ENCODE measurements around the gene ART1. TPM values are rescaled to one million over a fixed set of nuclear protein-coding genes. Genes with fewer than 3 reads are reported as not detected.

Gene ART1
- total and polyA plus RNA-seq, 2 donors = not detected

- Histone ChIP-seq H3K4me3 (ENCODE audit: low read depth, low read length) (no peak overlapping the region), H3K36me3 (ENCODE audit: insufficient read depth) (peaks cover 6% of the 10 kb centered on the region), H3K4me1 (ENCODE audit: insufficient read depth) (no peaks in the 10 kb centered on the region), H3K27ac (ENCODE audit: low read depth) (no peak overlapping the region)
- DNase-seq (ENCODE audit: extremely low spot score) = no peak
- WGBS = 89% methylated on average over 10 of the region's 10 CpGs
Observed at GRCh38 chr11:3664032-3664630, 19.2 kb downstream of the ART1 start.

GRCh38 chr11:3665336-3666022 lies 20.6 kb downstream of the ART1 start:
- H3K36me3 ChIP-seq (ENCODE audit: insufficient read depth) = peaks cover 6% of the 10 kb centered on the region
- WGBS = 93% methylated on average over 6 of the region's 6 CpGs
- H3K4me3 ChIP-seq (ENCODE audit: low read depth, low read length) = no peak overlapping the region
- no peaks in the 10 kb centered on the region for H3K4me1 ChIP-seq (ENCODE audit: insufficient read depth)
- DNase-seq (ENCODE audit: extremely low spot score) = no peak
- H3K27ac ChIP-seq (ENCODE audit: low read depth) = no peak overlapping the region

- no peak overlapping the region for H3K27ac ChIP-seq (ENCODE audit: low read depth)
- peaks cover 6% of the 10 kb centered on the region for H3K36me3 ChIP-seq (ENCODE audit: insufficient read depth)
- DNase-seq (ENCODE audit: extremely low spot score) = no peak
- H3K4me1 ChIP-seq (ENCODE audit: insufficient read depth) = no peaks in the 10 kb centered on the region
- no peak overlapping the region for H3K4me3 ChIP-seq (ENCODE audit: low read depth, low read length)
- 96% methylated on average over 17 of the region's 17 CpGs for WGBS
Observed at GRCh38 chr11:3666023-3666530, 21.1 kb downstream of the ART1 start.

- peaks cover 6% of the 10 kb centered on the region for H3K36me3 ChIP-seq (ENCODE audit: insufficient read depth)
Observed at GRCh38 chr11:3667149-3668035, 22.5 kb downstream of the ART1 start.

GRCh38 chr11:3669128-3669527 lies 24.2 kb downstream of the ART1 start:
- H3K4me3 ChIP-seq (ENCODE audit: low read depth, low read length) = no peak overlapping the region
- H3K4me1 ChIP-seq (ENCODE audit: insufficient read depth) = no peaks in the 10 kb centered on the region
- H3K36me3 ChIP-seq (ENCODE audit: insufficient read depth) = peaks cover 6% of the 10 kb centered on the region
- WGBS = 95% methylated on average over 7 of the region's 7 CpGs
- no peak for DNase-seq (ENCODE audit: extremely low spot score)
- H3K27ac ChIP-seq (ENCODE audit: low read depth) = no peak overlapping the region

More at GRCh38 chr11:3667149-3668035, 22.5 kb downstream of the ART1 start:
- DNase-seq (ENCODE audit: extremely low spot score) = no peak
- Histone ChIP-seq H3K4me3 (ENCODE audit: low read depth, low read length) (no peak overlapping the region), H3K27ac (ENCODE audit: low read depth) (no peak overlapping the region), H3K4me1 (ENCODE audit: insufficient read depth) (no peaks in the 10 kb centered on the region)
- 97% methylated on average over 89 of the region's 89 CpGs for WGBS

GRCh38 chr11:3669742-3670183 lies 24.8 kb downstream of the ART1 start:
- WGBS = 91% methylated on average over 5 of the region's 5 CpGs
- Histone ChIP-seq H3K4me3 (ENCODE audit: low read depth, low read length) (no peak overlapping the region), H3K36me3 (ENCODE audit: insufficient read depth) (peaks cover 6% of the 10 kb centered on the region), H3K4me1 (ENCODE audit: insufficient read depth) (no peaks in the 10 kb centered on the region), H3K27ac (ENCODE audit: low read depth) (no peak overlapping the region)
- no peak for DNase-seq (ENCODE audit: extremely low spot score)

- Histone ChIP-seq H3K27ac (ENCODE audit: low read depth) (no peak within 1 kb of the TSS), H3K36me3 (ENCODE audit: insufficient read depth) (peaks cover 8% of the 10 kb centered on the region), H3K4me3 (ENCODE audit: low read depth, low read length) (no peak within 1 kb of the TSS), H3K4me1 (ENCODE audit: insufficient read depth) (no peaks in the 10 kb centered on the region)
- no peak for DNase-seq (ENCODE audit: extremely low spot score)
- 65% methylated on average over 9 of the region's 9 CpGs for WGBS
Observed at GRCh38 chr11:3671334-3672254, 26.7 kb downstream of the ART1 start, which contains the start of gene CHRNA10. Gene CHRNA10 (minus strand): TSS chr11:3671384. CDS start chr11:3671312, 72 bp downstream.

- DNase-seq (ENCODE audit: extremely low spot score) = no peak
- H3K36me3 ChIP-seq (ENCODE audit: insufficient read depth) = peaks cover 9% of the 10 kb centered on the region
- no peak overlapping the region for H3K27ac ChIP-seq (ENCODE audit: low read depth)
- WGBS = 100% methylated on average over 1 of the region's 1 CpG
- no peaks in the 10 kb centered on the region for H3K4me1 ChIP-seq (ENCODE audit: insufficient read depth)
- no peak overlapping the region for H3K4me3 ChIP-seq (ENCODE audit: low read depth, low read length)
Observed at GRCh38 chr11:3674189-3674588, 29.3 kb downstream of the ART1 start.

- Histone ChIP-seq H3K4me1 (ENCODE audit: insufficient read depth) (no peaks in the 10 kb centered on the region), H3K36me3 (ENCODE audit: insufficient read depth) (peaks cover 10% of the 10 kb centered on the region), H3K4me3 (ENCODE audit: low read depth, low read length) (no peak overlapping the region), H3K27ac (ENCODE audit: low read depth) (no peak overlapping the region)
- DNase-seq (ENCODE audit: extremely low spot score) = no peak
- 96% methylated on average over 11 of the region's 11 CpGs for WGBS
Observed at GRCh38 chr11:3675971-3676370, 31.0 kb downstream of the ART1 start.

- Histone ChIP-seq H3K27ac (ENCODE audit: low read depth) (no peak overlapping the region), H3K36me3 (ENCODE audit: insufficient read depth) (peaks cover 13% of the 10 kb centered on the region), H3K4me3 (ENCODE audit: low read depth, low read length) (no peak overlapping the region), H3K4me1 (ENCODE audit: insufficient read depth) (no peaks in the 10 kb centered on the region)
- WGBS = 97% methylated on average over 3 of the region's 3 CpGs
- no peak for DNase-seq (ENCODE audit: extremely low spot score)
Observed at GRCh38 chr11:3679077-3679476, 34.1 kb downstream of the ART1 start.

- H3K27ac ChIP-seq (ENCODE audit: low read depth) = no peak overlapping the region
- peaks cover 6% of the 10 kb centered on the region for H3K36me3 ChIP-seq (ENCODE audit: insufficient read depth)
- no peaks in the 10 kb centered on the region for H3K4me1 ChIP-seq (ENCODE audit: insufficient read depth)
- H3K4me3 ChIP-seq (ENCODE audit: low read depth, low read length) = no peak overlapping the region
- 92% methylated on average over 9 of the region's 9 CpGs for WGBS
- no peak for DNase-seq (ENCODE audit: extremely low spot score)
Observed at GRCh38 chr11:3683039-3683438, 38.1 kb downstream of the ART1 start.

GRCh38 chr11:3684129-3684818 lies 39.3 kb downstream of the ART1 start:
- no peak for DNase-seq (ENCODE audit: extremely low spot score)
- Histone ChIP-seq H3K4me3 (ENCODE audit: low read depth, low read length) (no peak overlapping the region), H3K27ac (ENCODE audit: low read depth) (no peak overlapping the region), H3K4me1 (ENCODE audit: insufficient read depth) (no peaks in the 10 kb centered on the region), H3K36me3 (ENCODE audit: insufficient read depth) (peaks cover 7% of the 10 kb centered on the region)
- WGBS = 94% methylated on average over 12 of the region's 12 CpGs
